Heart left ventricle (tissue), 13 donors: ENCODE data around the gene HMGCLL1.

Experiments used
- POLR2A ChIP-seq, 2 donors: fragments of 450-650 bp; IDR thresholded peaks; one replicate each; pipeline ENCODE4 v1.6.1; 2017; ENCODE audit warnings: antibody characterized with exemption in 2 of 2, mild to moderate bottlenecking in 2 of 2, moderate library complexity in 2 of 2
- TF ChIP-seq, protein P1 (sequence below), 12 donors: fragments of 200-600 bp; sonication (generic) in 4 of 12; IDR thresholded peaks; one replicate each; pipeline versions ENCODE4 v1.5.0 to v1.8.0; 2018 to 2022; ENCODE audit warnings: antibody characterized with exemption in 12 of 12, mild to moderate bottlenecking in 5 of 12
- donor health status: ischemic (EF 13 %, LVEDD 7.1; RV severe dilation, severe dysfunction).
- donor health status: DM: no; HTN: yes; CAD: no.
- donor health status: DM: no; HTN: no; CAD: no.
- donor health status: ischemic (EF 25% LVEDD 6.9; RV normal size, moderate dysfunction).
- donor health status: ischemic (EF 25% LVEDD 5.7; RV mildly dilated, moderate dysfunction).
- donor health status: ischemic (EF 35%, LVEDD 5.7; RV mildly dilated, moderate dysfunction).
- donor health status: nonischemic (EF 11% LVEDD 7.7; RV severe dilation, severe dysfunction).
- donor health status: DM: yes; HTN: yes; CAD: no.
- donor health status: PGD.
- donor health status: ischemic (EF 29% LVEDD 5.4; RV normal size, mild dysfunction).
- donor health status: nonischemic (EF 23%, LVEDD 6.1; RV moderate dilation, normal function).

DNA sequence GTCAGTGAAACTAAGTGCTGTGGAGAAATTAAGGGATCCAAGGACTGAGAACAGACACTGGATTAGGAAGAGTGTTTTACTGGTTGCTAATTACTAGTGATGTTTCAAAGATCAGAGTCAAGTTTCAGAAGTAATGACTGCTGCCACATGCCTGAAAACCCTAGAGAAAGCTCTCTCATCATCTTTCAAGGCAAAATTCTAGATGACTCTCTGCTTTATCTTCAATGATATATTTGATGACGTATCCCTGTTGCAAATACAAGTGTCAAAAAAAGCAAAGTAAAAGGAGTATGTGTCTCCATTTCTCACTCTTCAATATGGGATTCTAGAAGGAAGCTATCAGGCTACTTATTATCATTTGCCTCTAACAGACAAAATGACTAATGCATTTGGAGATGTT lies 38.0 kb downstream of the HMGCLL1 start:
- no peak for TF ChIP-seq POLR2A (IDR thresholded peaks at IDR 0.05)
- TF ChIP-seq, protein P1, sequence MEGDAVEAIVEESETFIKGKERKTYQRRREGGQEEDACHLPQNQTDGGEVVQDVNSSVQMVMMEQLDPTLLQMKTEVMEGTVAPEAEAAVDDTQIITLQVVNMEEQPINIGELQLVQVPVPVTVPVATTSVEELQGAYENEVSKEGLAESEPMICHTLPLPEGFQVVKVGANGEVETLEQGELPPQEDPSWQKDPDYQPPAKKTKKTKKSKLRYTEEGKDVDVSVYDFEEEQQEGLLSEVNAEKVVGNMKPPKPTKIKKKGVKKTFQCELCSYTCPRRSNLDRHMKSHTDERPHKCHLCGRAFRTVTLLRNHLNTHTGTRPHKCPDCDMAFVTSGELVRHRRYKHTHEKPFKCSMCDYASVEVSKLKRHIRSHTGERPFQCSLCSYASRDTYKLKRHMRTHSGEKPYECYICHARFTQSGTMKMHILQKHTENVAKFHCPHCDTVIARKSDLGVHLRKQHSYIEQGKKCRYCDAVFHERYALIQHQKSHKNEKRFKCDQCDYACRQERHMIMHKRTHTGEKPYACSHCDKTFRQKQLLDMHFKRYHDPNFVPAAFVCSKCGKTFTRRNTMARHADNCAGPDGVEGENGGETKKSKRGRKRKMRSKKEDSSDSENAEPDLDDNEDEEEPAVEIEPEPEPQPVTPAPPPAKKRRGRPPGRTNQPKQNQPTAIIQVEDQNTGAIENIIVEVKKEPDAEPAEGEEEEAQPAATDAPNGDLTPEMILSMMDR (IDR thresholded peaks at IDR 0.05), result no peak
